Limb (tissue), 2 donors: ENCODE results near the gene ADGRA1.
A peak's percentile ranks its signal among the peaks of the same experiment; 100 is the strongest.
"Not testable (repeated sequence)": the region's sequence is repeated elsewhere in the genome, so short reads cannot be mapped to it uniquely, and the experiment has no call there.

Experiments used
- DNase-seq, 2 donors: peaks; one replicate each; pipeline ENCODE4 v3.0.0-alpha.2; 2016; ENCODE audit errors: extremely low spot score in 2 of 2

ADGRA1 gene, protein sequence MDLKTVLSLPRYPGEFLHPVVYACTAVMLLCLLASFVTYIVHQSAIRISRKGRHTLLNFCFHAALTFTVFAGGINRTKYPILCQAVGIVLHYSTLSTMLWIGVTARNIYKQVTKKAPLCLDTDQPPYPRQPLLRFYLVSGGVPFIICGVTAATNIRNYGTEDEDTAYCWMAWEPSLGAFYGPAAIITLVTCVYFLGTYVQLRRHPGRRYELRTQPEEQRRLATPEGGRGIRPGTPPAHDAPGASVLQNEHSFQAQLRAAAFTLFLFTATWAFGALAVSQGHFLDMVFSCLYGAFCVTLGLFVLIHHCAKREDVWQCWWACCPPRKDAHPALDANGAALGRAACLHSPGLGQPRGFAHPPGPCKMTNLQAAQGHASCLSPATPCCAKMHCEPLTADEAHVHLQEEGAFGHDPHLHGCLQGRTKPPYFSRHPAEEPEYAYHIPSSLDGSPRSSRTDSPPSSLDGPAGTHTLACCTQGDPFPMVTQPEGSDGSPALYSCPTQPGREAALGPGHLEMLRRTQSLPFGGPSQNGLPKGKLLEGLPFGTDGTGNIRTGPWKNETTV

DNA sequence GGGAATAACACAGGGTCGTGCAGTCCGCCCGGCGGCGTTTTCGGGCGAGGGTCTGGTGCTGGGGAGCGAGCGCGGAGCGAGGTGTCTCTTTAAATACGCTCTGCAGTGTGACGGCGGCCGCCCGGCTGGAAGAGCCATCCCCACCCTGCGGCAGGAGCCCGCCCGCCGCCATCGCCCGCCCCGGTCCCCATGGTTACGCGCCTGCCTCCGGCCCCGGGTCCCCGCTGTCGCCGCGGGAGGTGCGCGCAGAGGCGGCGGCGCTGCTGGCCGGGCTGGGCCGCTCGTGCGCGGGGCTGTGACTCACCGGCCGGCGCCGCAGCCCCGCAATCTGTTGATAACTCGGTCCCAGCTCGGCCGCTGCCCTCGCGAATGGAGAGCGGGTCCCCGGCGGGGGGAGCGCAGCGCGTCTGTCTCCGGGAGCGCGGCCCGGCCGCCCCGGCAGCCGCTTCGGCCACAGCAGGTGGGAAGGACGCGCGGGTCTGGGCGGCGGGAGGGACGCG is at the start of gene ADGRA1:
Gene ADGRA1, plus strand, starts transcription at position 246 of the 500 bp plus-strand sequence. CDS start 986 bp downstream, outside the sequence.
- DNase-seq, result peak in 1 of 2 donors; percentile 70

DNA sequence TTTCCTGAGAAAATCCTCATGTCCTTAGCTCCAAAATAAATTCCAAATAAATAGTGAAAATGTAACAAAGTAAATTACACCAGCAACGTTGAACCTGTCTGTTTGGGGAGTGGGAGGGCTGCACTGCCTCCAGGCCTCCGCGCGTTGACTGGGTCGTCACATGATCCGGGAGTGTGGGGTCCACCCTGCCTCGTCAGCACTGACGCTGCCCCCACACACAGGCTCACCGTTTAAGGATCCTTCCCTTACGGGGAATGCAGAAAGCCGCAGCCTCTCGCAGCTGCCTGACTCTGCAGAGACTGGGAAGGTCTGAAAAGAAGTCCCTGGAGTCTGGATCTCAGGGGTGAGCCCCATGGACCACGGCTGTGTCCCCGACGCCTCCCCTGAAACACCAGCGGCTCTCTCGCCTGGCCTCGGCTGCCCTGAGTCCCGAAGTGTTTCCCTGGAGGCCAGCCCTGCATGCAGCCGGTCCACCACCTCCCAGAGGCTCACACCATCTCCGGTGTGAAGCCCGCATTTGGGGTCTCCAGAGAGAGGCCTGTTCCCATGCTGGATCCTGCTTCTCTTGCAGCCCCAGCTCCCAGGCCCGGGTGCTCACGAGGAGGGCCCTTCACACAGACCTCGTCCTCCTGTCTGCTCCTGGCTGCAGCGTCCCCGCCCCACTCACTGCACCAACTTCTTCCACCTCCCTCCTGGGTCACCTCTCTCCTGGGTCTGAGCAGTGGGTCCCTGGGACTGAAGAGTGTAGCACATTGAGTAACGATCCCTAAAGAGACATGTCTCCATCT is 49.5 kb upstream of the ADGRA1 start:
- no peak for DNase-seq

DNA sequence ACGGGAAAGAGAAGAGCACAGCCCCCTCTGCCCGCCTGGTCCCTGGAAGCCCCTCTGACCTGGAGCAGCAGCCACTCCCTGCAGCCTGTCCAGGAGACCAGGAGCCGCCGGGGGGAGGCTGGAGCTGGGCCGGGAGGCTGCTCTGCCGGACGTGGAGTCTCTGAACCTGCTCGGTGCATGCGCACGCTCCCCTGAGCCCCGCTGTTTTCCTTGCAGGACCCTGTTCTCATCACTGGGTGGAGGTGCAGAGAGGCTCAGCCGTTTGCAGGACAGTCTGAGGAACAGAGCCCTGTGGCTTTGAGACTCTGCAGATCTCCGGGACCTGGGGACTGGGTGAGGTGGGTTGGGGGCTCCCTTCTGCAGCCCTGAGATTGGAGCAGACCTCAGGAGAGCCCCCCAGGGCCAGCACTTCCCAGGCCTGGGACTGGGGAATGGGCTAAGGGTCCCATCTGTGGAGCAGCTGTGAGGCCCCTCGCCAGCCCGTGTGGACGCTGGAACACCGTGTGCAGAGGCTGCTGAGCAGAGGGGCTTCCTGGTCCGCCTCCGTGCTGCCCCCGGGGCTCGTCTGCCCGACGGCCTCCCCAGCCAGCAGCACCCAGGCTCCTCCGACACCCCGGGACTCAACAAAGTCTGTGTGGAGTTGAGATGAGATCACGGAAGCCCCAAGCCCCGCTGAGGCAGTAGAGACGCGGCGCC is 48.5 kb upstream of the ADGRA1 start:
- no peak for DNase-seq

DNA sequence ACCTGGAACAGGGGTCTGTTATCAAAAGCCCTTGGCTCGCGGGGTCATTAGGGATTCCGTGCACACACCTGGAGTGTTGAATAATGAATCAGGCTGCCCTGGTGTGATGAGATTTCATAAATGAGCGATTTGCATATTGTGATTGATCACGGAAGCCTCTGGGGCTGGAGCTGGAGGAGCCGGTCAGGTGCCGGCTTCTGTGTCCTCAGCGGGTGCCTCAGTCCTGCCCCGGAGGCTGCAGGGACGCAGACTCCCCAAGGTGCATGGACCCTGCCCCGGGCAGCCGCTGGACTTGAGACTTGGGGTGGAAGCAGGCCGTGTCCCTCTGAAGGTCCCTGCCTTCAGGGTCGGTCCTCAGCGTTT is 47.9 kb upstream of the ADGRA1 start:
- DNase-seq, result no peak

DNA sequence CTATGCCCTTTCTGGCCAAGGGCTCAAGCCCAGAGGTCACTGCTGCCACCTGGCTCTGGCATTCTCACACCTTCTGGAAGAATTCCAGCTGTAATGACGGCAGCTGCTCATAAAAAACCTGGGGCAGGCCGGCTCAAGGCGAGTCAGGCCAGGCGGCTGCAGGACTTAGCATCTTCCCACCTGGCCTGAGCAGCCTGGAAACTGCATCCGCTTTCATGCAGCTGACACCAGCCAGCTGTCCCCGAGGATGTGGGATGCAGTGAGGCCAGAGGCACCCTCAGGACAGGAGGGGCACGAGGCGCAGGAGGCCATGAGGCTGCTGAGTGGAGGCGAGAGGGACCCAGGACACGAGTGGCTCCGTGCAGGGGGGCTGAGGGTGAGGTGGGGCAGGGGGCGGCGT is 47.5 kb upstream of the ADGRA1 start:
- no peak for DNase-seq

DNA sequence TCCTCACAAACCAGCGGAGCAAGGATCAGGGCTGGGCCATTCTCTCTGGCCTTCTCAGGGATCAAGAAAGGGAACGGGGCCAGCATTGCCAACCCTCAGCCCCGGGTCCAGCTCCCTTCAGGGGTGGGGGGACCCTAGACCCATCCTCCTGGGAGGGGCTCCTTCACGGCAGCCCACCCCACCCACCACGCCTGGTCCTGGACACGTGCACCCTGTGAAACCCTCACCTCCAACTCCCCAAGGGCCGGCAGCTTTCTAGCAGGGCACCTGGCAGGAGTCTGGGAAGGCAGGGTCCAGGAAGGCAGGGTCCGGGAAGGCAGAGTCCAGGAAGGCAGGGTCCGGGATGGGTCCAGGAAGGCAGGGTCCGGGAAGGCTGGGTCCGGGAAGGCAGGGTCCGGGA is 46.6 kb upstream of the ADGRA1 start:
- no peak for DNase-seq

DNA sequence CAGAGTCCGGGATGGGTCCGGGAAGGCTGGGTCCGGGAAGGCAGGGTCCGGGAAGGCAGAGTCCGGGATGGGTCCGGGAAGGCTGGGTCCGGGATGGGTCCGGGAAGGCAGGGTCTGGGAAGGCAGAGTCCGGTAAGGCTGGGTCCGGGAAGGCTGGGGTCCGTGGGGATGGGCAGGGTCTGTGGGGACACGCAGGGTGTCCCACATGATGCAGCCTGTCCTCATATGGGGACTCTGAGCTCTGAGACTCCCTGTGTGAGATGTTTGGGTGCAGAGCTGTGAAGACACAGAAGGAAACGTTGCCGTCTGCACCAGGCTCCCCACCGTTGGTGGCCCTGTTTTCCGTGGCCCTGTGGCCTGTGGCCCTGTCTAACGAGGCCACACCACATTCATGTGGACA is 45.7 kb upstream of the ADGRA1 start:
- no peak for DNase-seq

DNA sequence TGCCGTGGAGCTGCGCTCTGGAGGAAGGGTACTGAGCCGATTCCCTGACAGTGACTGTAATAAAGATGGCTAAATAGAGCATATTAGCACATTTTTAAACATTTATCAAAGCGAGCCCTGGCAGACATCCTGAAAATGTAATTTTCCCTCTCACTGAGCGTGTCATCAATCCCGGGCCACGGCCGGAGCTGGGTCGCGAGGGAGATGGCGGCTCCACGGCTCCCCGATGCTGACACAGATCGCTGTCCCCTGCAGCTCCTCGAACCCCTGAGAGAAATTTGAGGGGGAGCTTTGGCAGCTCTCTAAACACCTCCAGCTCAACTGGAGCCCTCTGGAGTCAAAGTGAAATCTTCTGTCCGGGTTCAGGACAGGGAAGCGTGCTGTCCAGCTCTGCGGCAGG is 44.9 kb upstream of the ADGRA1 start:
- DNase-seq, result no peak

DNA sequence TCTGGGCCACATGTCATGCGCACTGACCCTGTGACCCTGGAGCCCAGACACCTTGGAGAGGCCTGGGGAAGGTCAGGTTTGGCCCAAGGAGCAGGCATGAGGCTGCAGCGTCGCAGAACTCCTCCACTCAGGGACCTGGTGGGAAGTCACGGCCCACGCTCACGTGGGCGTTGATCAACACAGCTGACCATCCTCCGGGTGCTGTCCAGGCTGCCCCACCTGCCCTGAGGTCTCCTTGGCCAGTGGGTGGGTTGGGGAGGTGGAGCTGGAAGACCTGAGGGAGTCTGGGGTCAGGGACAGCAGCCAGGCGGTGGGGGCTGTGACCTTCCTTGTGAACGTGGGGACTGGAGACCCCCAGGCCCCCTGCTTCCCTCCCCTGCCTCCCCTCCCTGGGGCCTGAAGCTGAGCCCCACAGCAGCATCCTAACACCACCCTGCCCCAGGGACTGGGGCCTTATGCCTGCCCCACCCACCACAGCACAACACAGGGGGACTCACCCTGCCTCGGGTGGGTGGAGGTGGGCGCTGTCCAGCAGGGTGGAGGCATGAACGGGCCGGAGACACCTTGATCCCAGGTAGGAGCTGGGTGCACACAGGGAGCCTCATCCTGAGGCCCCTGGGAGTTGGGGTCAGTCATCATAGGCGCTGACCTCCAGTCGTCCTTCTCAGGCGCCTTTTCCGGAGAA is 44.0 kb upstream of the ADGRA1 start:
- DNase-seq, result no peak

DNA sequence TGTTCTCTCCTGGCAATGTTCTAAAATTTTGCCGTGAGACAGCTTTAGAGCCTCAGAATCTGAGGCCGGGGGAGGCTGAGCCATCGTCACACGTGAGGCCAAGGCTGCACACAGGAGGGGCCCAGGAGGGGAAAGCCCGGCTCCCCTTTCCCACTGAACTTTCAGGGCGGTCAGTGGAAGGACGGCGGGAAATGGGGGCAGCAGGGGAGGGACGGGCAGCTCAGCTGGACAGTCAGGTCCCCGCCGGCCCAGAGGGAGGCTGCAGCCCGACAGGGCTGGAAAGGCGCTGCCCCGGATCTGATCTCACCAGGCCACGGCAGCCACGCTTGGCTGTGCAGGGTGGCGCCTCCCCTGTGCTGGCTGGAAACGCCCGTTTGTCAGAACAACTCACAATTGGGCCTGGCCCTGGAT is 43.3 kb upstream of the ADGRA1 start:
- DNase-seq, result peak in 1 of 2 donors; percentile 13

DNA sequence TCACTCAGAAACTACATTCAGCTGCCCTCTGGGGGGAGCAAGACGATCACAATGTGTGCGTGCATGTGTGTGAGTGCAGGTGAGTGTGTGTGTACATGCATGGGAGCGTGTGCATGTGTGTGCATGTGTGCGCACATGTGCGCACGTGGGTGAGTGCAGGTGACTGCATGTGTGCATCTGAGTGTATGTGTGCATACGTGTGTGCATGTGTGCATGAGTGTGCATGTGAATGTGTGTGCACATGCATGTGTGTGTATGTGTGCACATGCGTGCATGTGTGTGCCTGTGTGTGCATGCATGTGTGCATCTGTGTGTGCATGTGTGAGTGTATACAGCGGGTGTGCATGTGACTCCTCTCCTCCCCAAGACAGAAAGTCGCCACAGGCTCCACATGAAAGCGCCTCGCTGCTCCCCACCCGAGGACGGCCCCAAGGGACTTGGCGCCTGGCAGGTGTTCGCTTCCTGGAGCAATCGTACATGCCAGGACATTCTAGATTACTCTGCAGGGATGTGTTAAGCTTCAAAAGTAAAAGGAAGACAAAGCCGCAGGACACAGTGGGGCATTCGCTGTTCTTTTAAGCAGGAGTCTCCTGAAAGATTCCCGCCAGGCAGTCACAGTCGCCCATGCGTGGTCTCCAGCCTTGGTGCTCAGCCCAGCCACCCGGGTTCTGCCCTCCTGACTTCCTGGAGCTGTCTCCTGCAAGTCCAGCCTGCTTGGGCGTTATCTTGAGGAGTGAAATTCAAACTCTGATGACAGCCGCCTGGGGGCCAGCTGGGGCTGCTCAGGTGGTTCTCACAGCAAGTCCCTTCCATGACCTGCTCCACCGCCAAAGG is 42.0 kb upstream of the ADGRA1 start:
- no peak for DNase-seq

DNA sequence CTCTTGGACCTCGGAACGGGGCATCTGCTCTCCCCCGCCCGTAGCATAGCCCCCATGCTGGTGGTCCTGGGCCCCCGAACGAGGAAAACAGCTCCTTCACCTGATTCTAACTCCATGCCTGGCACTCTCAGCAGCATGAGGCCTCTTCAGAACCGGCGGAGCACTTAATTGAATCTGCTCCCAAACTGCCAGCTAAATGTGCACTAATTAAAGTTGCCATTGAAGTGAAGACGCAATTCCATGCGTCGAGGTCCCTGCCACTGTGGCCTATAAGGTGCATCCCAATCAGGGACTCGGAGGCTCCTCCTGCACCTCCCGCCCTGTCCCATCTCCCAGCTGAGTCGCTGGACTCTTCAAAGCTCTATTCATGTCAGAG is 41.3 kb upstream of the ADGRA1 start:
- DNase-seq, result no peak

DNA sequence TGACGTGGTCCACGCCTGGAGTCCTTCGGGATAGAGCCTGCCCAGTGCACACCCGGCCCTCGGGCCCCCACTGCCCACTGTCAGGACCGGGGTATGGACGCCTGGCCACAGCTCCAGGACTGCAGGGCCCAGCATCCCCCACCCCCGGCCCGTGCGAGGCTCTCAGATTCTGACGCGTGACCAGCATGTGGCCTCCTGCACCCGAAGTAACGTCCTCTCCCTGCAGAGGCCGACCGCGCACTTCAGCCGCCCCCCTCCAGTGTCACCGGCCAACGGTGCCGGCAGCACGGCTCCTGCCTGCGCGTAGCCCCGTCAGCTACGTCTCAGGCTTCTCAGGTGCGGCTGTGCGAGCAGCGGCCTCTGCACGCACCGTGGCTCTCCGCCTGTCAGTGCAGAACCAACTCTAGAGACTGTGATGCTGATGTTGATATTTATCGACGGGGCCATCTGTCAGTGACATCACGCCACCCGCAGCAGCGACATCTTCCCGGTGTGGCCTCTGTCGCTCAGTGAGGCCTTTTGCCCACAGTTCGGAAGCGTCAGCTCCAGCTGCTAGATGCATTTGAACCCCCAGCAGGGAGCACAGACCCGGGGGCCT is 40.1 kb upstream of the ADGRA1 start:
- DNase-seq, result no peak

DNA sequence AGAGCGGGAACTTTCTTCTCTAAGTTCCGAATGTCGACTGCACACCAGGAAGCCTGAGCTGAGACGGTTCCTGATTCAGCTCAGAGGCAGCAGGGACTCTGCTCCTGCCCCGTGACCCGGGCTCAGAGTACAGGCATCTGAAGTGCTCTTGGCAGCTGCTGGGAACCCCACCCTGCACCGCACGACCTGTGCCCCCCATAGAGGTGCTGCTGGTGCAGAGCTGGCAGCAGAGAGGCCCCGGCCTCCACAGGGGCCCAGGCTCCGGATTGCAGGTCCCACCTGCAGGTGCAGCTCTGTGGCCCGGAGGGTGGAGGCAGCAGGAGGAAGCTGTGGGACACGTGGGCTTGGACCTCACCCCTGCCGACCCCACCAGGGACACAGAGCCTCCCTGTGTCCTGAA is 39.5 kb upstream of the ADGRA1 start:
- no peak for DNase-seq

DNA sequence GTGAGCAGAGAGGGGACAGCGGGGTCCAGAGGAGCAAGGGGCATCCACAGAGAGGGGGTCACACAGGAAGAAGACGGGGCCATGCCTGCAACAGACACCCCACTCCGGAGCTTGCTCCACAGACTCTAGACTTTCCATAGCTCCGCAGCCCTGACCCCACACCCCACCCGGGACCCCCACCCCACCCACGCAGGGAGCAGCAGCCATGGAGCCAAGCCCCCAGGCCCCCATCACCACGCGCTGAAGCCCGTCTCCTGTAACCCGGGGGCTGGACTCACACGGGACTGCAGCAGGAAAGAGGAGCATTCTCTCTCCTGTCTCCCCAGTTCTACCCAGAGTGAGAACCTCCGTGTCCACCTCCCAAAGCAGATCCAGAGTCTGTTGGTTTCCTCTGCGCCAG is 38.8 kb upstream of the ADGRA1 start:
- DNase-seq, result no peak

DNA sequence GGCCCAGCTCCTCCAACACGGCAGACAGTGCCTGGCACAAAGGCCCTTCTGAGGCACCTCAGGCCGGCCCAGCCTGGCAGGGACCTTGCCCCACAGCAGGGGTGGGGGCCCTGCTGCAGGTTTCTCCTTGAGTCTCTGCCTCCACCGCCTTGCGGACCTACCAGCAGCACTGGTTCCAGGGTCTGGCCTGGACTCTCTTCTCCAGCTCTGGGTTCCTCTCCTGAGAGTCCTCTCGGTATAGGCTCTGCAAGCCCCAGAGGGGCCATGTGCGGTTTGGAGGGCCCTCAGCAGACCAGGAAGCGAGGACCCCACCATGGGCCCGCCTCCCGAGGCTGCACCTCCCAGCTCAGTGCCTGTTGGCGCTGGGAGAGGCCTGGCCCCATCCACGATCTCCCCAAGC is 38.1 kb upstream of the ADGRA1 start:
- DNase-seq, result no peak

DNA sequence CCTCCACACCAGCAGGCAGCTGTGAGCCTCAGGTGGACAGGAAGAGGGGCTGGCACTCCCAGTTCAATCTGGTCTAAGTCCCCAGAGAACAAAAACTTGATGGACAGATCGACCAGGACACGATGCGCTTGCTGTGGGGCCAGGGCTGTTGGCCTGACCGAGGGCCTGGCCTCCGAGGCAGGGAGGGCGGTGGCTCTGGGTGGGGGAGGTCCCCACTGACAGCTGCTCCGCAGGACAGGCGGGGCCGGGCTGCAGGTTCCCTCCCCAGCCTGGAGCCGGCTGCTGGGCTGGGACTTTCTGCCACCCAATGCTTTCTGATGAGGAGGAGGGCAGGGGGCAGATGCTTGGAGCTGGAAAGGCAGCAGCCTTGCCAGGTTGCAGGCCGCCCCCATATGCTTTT is 37.4 kb upstream of the ADGRA1 start:
- no peak for DNase-seq

DNA sequence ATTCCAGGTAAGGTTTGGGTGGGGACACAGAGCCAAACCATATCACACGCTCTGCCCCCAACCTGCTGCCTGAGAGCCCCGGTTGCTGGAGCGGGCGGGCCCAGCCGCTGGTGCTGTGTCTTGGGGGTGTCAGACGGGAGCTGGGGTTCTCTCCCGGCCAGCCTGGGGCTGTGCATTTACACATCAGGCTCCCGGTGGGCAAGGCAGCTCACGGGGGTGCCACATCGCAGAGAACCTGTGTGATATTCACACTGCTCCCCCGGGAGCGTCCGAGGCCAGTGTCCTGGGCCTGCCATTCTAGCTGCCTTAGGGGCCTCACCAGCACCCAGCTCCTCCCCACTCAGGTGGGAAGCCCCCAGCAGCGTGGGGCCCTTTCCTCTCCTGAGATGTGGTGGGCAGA is 35.6 kb upstream of the ADGRA1 start:
- no peak for DNase-seq

DNA sequence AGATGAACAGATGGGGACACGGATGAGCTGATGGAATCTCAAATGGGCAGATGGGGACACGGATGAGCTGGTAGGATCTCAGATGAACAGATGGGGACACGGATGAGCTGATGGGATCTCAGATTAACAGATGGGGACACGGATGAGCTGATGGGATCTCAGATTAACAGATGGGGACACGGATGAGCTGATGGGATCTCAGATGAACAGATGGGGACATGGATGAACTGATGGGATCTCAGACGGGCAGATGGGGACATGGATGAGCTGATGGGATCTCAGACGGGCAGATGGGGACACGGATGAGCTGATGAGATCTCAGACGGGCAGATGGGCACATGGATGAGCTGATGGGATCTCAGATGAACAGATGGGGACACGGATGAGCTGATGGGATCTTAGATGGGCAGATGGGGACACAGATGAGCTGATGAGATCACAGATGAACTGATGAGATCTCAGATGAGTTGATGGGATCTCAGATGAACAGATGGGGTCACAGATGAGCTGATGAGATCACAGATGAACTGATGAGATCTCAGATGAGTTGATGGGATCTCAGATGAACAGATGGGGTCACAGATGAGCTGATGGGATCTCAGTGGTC is 34.1 kb upstream of the ADGRA1 start:
- DNase-seq, result not testable (repeated sequence)

DNA sequence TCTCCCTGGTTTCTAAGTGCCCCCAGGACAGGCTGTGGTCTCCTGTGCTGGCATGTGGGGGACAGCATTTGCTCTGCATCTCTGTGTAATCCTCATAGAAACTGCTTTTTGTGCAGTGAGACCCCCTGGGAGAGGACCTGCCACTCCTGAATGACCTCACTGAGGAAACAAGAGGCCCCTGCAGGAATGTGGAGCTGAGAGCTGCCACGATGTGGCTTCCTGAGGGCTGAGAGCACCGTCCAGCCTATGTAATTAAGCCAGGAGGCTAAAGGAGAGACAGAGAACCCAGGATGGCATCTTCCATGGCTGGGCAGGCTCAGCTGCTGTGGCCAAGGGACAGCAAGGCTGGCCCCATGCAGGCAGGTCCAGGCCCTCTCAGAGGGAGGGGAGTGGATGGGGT is 32.3 kb upstream of the ADGRA1 start:
- no peak for DNase-seq
